ENCODE measurements around the gene GCLM.
A peak's percentile ranks its signal among the peaks of the same experiment; 100 is the strongest.
"Not testable (repeated sequence)": the region's sequence is repeated elsewhere in the genome, so short reads cannot be mapped to it uniquely, and the experiment has no call there.

The GCLM gene, protein sequence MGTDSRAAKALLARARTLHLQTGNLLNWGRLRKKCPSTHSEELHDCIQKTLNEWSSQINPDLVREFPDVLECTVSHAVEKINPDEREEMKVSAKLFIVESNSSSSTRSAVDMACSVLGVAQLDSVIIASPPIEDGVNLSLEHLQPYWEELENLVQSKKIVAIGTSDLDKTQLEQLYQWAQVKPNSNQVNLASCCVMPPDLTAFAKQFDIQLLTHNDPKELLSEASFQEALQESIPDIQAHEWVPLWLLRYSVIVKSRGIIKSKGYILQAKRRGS

DNA sequence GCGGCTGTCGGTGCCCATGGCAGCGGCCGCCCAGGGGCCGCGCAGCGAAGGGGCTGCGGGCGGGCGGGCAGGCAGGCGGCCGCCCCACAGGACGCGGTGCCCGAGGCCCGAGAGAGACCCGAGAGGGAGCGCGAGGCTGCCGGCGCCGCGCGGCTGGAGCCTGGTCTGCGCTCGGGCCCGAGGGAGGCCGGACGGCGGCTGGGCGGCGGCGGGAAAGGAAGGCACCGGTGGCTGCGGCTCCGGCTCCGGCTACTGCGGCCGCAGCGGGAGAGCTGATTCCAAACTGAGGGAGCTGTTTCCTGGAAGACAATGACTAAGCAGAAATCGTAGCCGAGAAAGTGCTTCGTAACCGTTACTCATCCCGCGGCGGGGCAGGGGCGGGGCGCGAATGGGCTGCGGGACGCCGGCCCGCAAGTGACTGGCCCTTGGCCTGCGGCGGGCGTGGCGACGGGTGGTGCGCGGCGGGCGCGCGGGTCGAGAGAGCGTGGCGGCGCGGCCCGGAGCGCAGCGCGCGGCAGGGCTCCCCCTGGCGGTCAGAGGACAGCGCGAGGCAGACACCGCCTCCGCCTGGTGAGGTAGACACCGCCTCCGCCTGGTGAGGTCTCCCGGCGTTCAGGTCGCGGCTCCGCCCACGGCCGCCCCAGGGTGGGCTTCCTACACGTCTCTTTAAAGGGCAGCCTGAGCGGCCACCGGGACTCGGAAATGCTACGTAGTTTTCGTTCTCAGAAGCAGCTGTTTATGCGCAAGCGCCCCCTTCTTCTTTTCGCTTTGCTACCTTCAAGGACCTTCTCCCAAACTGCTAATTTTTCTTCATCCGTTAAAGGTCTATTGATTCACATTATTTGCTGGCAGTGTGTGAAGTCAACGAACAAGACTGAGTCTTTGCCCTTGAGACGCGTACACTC lies at the start of gene GCLM:
Gene GCLM, minus strand, starts transcription at position 285 of the 905 bp plus-strand sequence. Its CDS starts 267 bp downstream, at position 18.
- peak; percentile 65 for DNase-seq

DNA sequence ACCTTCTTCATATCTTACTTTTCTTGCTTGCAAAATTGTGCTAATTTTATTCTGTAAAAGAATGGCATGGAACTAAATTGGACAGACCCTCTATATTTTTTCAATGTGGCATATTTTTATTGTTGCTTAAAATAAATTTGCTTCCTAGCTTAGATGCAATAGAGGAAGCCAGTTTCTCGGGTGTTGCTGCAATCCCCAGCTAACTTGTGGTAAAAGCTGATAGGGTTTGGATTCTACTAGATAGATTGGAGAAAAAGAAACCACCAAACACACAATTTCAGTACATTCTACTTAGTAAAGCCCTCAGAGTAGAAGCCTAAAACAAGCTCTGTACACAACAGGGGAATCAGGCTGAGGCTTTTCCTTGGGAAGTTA lies 49.5 kb upstream of the GCLM start:
- DNase-seq = no peak

DNA sequence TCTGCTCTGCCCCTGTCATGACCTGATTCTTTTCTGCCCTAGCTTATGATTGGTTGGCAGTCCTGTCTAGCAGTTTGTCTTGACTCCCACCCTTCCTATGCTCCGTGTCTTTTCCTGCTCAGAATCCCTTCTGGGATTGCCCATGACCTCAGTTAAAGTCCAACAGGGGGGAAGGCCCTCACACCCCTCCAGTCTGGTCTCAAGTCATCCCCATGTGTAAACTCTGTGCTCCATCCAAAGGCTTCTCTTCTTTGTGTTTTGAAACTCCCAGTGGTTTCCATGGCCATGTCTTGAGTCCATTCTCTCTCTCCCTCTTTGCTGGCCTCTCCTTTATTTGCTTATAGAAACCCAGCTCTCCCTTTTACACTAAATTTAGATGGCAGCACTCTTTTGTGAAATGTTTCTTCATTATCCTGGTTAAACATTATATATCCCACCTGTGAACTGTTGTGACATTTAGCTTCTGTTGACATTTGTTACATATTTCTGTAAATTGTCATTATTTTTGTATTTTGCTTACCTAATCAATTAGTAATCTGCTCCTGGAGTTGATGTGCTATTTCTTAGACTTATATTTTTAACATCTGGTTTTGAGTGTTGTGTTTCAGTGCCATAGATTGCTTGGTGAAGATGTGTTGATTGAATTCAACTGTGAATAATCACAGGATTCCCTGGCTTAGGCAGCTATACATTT lies 48.9 kb upstream of the GCLM start:
- DNase-seq = no peak

DNA sequence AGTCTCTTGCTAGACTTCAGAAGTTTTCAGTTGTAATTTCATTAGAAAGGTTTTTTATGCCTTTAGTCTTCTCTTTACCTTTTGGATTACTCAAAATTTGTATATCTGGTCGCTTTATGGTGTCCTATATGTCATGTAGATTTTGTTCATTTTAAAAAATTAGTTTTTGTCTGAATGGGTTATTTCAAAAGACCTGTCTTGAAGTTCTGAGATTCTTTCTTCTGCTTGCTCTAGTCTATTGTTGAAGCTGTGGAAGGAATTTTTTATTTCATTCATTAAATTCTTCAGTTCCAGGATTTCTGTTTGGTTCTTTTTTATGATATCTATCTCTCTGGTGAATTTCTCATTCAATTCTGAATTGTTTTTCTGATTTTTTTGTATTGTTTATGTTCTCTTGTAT lies 46.5 kb upstream of the GCLM start:
- DNase-seq = no peak

DNA sequence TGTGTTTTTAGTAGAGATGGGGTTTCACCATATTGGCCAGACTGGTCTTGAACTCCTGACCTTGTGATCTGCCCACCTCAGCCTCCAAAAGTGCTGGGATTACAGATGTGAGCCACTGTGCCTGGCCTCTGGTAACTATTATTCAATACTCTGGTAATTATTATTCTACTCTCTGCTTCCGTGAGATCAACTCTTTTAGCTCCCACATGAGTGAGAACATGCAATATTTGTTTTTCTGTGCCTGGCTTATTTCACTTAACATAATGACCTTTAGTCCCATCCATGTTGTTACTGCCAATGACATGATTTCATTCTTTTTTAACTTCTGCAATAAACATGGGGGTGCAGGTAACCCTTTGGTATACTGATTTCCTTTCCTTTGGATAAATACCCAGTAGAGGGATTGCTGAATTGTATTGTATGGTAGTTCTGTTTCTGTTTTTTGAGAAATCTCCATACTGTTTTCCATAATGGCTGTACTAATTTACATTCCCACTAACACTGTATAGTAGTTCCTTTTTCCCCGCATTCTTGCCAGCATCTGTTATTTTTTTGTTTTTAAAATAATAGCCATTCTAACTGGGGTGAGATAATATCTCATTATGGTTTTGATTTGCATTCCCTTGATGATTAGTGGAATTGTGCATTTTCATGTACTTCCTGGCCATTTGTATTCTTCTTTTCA lies 37.9 kb upstream of the GCLM start:
- not testable (repeated sequence) for DNase-seq

DNA sequence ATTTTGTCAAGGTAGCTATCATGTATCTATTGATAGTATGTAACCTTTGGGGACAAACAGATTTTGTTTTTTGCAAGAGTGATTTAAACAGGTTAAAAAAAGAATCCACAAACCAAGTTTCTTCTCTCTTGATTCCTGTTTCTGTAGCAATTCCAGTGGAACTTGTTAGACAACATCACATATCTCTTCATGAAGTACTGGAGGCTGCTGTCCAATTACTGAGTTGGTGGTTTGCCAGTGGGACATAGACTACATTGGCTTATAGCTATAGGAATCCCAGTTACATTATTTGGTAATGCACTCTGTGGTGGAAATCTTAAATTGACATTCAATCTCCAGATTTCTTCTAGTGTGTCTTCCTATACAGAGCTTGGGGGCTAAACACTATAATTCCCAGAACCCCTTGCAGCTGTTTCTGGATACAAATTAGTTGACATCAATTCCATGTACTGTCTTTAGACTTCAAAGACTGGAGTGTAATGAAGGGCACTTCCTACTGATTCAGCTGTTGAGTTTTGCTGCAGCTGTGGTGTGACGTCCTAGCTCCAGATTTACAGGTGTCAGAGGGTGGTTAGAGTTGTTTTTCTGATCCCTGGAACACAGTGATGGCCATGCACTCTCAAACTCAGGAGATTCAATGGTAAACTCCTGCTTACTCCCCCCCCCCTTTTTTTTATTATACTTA lies 29.4 kb upstream of the GCLM start:
- DNase-seq = no peak

DNA sequence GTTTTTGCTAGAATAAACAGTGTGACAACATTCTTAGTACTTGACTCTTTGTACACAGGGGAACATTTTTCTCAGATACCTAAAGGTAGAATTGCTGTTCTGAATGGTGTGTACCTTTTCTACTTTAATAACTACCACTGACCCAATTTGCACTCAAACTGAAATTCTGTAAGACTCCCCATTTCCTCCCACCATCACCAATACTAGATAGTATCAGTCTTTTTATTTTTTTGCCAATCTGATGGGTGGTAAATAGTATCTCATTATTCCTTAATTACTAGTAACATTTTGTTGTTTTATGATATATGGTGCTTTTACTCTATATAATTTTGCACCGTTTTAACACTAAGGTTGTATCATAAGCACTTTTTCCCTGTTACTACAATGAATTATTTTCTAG lies 28.8 kb upstream of the GCLM start:
- no peak for DNase-seq

DNA sequence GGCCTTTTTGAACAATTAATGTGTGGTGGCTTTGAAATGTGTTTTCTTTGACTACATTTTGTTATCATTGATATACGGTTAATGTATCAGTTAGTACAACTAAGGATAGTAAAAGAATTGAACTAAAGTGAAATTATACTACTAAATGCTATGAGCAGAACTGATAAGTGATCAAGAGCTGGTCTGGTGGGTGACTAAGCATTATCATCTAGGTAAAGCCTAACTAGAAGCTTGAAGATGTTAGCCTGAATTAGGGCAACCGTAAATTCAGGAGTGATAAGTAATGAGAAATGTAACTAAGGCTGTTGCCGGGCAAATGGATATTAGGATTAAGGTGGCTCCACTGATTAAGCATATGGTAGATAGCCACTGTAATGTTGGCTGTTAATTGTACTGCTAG lies 16.0 kb upstream of the GCLM start:
- no peak for DNase-seq

DNA sequence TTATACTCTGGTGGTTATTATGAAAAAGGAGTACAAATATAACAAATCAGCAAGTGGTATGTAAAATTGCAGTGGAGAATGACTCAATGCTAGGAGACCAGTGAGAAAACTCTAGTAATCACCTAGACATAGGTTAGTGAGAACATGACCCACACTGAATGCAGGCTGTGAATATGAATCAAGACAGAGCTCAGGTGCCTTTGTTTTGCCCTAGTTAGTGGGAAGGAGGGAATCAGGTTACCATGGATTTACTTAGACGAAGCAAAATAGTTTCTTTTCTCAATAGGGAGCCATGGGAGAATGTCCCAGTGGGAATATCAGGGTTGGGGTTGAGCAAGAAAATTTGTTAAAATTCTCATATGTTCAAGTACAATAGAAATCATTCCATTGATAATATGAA lies 10.6 kb upstream of the GCLM start:
- DNase-seq = no peak

DNA sequence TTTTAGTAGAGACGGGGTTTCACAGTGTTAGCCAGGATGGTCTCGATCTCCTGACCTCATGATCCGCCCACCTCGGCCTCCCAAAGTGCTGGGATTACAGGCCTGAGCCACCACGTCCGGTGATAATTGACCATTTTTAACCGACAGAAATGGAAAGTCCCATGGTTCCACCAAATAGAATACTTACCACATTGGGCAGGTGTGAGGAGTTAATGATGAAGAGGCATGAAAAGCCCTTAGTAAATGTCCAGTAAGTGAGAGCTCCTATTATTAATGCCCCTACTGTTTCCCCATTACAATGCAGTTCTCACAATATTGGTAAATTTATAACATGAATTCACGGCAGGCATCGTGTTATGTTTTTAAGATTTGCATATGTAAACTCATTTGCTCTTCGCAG lies 8.1 kb upstream of the GCLM start:
- DNase-seq = no peak

DNA sequence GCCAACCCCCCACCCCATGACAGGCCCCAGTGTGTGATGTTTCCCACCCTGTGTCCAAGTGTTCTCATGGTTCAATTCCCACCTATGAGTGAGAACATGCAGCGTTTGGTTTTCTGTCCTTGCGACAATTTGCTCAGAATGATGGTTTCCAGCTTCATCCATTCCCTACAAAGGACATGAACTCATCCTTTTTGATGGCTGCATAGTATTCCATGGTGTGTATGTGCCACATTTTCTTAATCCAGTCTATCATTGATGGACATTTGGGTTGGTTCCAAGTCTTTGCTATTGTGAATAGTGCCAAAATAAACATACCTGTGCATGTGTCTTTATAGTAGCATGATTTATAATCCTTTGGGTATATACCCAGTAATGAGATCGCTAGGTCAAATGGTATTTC lies 1.6 kb upstream of the GCLM start:
- not testable (repeated sequence) for DNase-seq

DNA sequence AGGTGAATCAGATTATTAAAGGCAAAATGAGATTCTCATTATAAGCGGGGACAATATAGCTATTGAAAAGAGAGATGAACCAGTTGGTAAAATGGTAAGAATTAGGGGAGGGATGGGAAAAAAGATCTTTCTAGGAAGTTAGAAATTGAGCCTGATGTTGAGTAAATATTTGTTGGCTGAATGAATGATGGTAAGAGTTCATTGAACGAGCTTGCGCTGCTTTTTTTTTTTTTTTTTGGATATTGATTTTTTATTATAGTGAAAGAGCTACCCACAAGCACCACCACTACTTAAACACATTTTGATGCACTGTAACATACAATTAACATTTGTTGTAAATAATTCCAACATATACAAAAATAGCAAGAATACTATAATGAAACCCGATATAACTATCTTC lies 1.1 kb upstream of the GCLM start:
- DNase-seq = no peak

DNA sequence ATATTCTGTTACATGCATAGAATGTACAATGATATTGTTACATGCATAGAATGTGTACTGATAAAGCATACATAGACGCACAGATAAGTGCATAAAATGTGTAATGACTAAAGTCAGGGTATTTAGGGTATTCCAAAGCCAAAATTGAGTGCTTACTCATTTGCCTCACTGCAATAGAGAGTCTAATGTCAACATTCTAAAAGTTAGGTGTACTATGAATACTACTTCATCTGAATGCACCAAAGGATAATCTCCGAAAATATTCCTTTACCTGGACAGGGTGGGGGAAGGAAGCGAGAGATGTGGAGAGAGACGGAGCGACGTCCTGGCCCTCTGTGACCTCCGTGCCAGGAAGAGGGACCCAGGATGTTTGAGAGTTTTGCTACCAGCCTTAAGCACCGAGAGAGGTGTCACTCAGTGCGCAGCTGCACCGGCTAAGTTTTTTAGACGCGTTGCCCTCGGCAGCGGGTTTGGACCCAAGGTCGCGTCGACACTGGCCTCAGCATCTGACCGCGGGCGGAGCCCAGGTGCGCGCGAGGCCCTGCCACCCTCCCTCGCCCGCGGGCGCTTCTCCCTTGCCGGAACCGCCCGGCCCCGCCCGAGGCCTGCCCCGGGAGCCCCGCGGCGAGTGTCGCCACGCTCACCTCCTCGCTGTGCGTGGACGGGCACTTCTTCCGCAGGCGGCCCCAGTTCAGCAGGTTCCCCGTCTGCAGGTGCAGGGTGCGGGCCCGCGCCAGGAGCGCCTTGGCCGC lies 660 bp downstream of the GCLM start:
- no peak for DNase-seq

DNA sequence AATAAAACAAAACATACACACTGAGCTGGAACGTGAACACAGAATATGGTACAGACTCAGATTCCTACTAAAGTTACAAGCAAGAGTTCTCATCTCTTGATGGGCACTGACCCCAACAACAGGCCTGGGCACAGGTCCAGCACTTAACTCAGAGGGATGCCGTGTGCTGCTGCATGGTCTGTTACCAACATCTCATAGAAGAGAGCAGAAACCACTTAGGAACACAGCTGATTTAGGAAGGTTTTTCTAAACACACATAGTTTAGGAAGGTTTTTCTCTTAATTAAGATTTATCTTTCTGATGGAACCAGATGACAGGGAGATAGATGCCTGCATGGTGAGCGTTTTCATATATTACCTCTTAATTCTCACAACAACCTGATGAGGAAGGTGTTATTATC lies 1.5 kb downstream of the GCLM start:
- DNase-seq = no peak

DNA sequence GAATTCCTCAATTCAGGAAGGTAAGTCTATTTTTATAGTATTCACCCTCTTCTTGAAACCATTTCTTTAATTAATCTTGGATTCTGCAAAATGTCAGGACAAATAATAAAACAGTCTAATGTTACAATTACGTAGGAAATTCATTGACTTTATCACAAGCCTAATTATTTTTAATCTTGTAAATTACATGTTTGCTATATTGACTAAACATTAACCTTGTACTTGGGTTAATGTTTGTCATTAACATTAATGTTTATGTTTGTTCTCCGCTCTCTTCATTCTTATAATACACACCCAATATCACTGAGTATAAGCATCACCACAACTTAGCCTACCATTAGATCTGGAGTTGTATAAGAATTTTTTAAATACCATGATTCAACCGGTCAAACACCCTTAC lies 2.8 kb downstream of the GCLM start:
- DNase-seq = no peak

DNA sequence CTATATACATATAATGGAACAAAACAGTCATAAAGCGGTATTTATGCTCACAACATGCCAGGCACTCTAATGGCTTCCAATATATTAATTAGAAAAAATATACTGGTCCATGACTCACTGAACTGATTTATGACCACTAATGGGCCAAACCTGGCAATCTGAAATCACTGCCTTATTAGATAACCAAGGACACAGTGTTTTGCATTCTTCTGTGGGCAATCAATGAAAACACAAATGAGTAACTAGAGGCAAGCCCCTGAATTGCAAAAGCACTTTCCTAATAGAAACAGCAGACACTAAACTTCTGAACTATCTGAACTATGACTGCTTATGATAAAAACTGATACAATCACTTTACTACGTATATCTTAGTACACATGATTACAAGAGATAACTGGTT lies 3.5 kb downstream of the GCLM start:
- no peak for DNase-seq

DNA sequence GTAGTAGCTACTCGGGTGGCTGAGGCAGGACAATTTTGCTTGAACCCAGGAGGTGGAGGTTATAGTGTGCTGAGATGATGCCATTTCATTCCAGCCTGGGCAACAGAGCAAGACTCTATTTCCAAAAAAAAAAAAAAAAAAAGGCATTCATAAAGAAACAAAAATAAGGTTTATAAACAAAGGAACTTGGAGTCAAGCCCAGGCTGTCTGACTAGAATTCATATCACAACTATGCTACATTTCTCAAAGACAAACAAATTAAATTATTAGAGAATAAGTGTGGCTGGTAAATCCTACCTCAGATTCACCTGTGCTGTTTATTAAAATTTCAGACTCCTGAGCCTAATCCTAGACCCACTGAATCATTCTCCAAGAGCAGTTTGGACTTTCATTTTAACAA lies 4.2 kb downstream of the GCLM start:
- DNase-seq = no peak

DNA sequence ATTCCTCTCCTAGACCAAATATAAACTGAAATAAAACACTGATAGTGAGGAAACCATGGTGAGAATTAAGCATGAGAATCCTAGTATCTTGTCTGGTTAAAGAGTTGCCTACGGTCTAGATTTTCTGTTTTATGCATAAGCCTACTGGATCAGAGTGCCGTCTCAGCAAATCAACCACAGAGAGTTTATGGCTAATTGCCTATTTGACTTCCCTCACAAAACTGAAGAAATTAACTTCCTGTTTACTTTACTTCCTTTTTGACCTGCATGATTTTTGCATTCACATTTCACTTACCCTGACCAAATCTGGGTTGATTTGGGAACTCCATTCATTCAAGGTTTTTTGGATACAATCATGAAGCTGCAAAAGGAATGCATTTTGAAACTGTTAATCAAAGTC lies 5.0 kb downstream of the GCLM start:
- DNase-seq = no peak

DNA sequence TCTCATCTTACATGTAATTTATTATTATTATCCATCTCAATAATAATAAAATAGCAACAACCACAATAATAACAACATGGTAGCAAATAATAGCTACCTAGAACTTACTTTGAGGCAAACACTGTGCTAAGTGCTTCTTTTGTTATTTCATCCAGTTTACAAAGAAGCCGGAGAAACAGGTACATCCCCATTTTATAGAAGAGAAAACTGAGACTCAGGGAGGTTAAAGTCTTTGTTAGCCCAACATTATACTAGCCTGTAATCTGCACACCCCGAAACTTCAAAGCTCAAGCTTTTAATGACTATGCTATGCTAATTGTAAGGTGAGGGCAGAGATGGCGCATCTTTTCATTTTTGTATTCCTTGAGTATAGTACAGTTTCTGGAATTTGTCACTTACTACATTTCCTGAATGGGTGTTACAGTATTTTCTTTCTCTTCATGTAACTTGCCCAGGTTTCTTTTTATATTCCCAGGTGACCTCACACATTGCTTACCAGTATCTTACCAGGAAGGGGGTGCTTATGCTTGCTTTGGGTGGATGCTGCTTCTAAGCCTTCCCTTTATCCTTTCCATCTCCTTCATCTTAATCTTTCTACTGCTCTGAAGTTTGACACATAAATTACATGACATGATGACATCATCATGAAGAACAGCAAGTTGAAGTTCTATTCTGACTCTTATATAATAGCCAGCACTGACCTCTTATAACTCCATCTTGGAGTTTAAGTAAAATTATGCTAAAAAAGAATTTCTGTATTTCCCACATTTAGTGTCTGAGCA lies 8.3 kb downstream of the GCLM start:
- no peak for DNase-seq

DNA sequence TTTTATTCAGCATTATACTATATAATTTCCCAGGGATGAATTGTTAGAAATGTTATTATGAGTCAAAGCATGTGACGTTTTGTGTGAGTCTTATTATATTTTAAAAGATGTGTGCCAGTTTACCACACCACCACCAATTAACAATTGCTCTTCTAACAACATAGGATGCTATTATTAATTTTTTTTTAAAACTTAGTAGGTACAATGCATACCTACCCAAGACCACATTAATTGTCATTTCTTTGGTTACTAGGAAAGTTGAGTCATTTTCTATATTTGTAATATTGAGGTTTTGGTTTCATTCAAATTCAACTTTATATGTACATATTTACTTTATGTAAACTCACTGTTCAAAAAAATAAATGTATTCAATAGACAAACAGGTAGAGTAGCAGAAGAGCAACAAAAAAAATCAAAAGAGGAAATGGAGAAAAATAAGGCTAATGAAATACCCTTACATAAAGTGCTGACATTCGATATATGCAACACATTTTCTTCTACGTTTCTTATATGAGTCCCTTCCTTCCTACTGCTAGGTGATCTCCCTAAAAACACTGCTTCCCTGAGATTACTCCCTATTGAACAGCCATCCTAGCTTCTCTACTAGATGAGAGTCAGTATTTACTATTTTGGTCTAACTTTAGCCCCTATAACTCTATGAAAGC lies 9.6 kb downstream of the GCLM start:
- no peak for DNase-seq

Data from GOT3 (cell line).